Right ventricle myocardium inferior (tissue), 1 donor: Measurements from ENCODE around the gene RHBDF2. TPM values are rescaled to one million over a fixed set of nuclear protein-coding genes. Genes with fewer than 3 reads are reported as not detected.
A peak's percentile ranks its signal among the peaks of the same experiment; 100 is the strongest.

ENCODE experiments used
- ATAC-seq: fragments of 200-7000 bp; cut with Tn5 transposase; one replicate; pipeline ENCODE4 v1.9.1; 2020; ENCODE audit warnings: mild to moderate bottlenecking, moderate library complexity
- DNase-seq: peaks from one replicate; pipeline ENCODE4 v3.0.0; 2021; ENCODE audit errors: missing footprints
- intact Hi-C: fragments of 100-400 bp; cut with DNase I; formaldehyde crosslinking; loops from one replicate; pipeline ENCODE4 v1.11.0; 2022
- total RNA-seq: library from RNA; stranded (reverse); fragmentation: NEBNext Ultra II Directional; extraction: Animal tissue kit (Norgen Biotek cat#: 25700); gene quantifications from one replicate; pipeline ENCODE4 v1.2.1, GENCODE V29; 2021
- donor health status: DM: no; HTN: yes; CAD: no; lungs with severe emphysema.

Gene RHBDF2
- total RNA-seq, 1 donor from 2014 or later = 17.9 TPM

DNA sequence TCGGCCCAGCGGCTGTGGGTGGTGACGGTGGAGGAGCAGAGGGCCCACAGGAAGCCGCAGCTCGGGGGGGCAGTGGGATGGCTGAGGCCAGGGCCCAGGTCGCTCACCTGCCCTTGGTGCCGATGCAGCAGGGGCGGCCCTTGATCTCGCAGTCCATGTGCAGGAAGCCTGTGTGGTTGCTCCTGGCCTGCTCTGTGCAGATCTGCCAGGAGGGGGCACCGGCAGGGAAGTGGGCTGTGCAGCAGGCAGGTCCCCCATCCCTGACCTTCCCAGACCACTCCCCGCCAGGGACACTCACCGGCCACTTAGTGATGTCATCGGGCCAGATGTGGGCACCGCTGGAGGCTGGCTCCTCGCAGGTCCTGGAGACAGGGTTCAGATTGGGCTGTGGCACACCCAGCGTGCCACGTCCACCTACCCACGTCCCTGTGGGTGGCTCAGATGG lies 27.7 kb downstream of the RHBDF2 start:
- ATAC-seq = no peak
- intact Hi-C loops = no loop called here
- peak; percentile 68 for DNase-seq

DNA sequence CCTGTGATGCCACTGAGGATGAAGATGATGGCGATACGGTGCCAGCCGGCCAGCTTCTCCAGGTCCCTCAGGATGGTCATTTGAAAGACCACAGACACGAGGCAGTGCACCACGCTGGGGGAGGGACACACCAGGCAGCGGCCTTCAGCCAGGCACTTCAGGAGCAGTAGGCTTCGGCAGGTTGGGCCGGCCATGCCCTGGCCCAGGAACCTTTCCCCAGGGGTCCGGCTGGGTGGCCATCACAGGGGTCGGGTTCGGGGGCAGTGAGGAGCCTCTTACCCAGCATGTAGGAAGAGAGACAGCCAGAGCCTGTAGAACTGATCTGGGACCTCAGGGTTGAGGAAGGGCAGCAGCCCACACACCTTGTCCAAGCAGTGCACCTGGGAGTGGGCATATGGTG lies 28.5 kb downstream of the RHBDF2 start:
- ATAC-seq (no peak), DNase-seq (peak; percentile 6)
- intact Hi-C loops = no loop called here

DNA sequence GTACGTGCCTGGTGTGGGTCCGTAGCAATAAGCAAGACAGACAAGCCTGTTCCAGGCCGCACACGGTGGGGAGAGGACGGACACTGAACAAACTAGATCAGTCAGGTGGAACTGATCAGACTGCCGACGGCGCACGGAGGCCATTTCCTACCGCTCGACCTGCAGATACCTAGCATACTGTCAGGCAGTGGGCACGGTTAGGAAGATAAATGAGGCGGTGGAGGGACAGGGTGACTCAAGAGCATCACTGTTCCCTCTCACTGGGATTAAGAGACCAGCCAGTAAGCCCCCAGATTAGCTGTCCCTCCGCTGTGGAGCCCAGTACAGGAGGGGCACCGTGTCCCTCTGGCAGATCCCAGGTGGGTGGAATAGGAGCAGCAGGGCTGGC lies 29.0 kb downstream of the RHBDF2 start:
- ATAC-seq = no peak
- intact Hi-C loops = no loop called here

DNA sequence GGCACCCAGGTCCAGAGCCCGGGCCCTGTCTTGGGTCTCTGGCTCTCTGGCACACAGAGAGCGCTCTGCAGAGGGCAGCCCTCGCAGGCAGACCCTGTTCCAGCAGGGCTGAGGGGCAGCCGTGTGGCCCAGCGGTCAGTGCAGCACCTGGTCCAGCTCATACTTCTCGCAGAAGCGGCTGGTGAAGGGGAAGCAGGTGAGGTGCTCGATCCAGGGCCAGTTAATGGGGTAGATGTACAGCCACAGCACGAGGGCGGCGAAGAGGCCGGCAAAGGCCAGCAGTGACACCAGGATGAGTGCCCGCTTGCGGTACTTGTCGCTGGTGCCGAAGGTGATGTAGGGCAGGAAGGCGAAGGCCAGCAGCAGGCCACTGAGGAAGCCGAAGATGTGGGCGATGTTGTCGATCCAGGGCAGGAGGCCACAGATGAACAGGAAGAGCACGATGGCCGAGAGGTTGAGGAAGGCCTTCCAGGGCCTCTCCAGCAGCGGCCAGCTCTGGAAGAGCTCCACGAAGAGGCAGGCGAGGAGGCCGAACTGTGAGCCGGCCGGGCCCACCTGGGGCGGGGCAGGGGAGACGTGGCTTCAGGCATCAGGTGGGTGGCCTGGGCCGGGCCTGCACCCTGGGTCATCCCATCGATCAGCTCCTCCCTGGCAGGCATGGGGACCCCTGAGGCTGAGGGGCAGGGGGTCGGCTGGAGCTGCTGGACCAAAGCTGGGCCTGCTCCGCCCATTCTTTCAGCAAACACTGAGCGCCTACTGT lies 29.5 kb downstream of the RHBDF2 start:
- intact Hi-C loops = no loop called here
- ATAC-seq = no peak
- peak; percentile 51 for DNase-seq

More for the DNA sequence above, 29.0 kb downstream of the RHBDF2 start:
- peak; percentile 33 for DNase-seq

DNA sequence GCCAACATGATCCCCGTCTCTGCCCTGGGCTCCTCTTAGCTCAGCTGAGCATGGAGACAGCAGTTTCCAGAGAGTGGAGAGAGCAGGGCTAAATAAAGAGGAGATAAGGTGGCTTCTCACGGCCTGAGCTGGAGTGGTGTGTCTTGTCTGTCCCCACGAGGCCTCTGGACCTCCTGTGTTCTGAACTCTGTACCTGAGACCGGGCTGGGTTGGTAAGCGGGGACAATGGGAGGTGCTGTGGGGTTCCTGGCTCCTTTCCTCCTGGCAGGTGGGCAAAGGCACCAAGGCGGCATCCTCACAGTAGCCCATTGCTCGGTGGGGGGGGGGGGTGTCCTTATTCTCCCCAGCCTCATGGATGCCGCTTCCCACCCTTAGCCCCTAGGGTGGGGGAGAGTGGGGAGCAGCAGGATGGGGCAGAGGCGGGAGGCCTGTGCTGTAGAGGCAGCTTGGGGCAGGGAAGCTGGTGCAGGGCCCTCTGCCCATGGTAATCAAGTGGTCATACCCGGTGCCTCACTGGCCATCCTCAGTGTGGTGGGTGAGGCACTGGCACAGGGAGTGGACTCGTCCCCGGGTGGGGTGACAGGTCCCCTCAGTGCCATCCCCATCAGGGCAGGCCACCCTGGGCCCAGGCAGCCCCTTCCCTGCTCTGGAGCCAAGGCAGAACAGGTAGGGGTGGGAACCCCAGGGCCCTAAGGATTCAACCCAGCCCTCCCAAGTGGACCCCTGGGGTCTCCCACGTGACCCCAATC lies 31.1 kb downstream of the RHBDF2 start:
- DNase-seq (peak; percentile 31), ATAC-seq (peak; percentile 10)
- intact Hi-C loops = no loop called here

DNA sequence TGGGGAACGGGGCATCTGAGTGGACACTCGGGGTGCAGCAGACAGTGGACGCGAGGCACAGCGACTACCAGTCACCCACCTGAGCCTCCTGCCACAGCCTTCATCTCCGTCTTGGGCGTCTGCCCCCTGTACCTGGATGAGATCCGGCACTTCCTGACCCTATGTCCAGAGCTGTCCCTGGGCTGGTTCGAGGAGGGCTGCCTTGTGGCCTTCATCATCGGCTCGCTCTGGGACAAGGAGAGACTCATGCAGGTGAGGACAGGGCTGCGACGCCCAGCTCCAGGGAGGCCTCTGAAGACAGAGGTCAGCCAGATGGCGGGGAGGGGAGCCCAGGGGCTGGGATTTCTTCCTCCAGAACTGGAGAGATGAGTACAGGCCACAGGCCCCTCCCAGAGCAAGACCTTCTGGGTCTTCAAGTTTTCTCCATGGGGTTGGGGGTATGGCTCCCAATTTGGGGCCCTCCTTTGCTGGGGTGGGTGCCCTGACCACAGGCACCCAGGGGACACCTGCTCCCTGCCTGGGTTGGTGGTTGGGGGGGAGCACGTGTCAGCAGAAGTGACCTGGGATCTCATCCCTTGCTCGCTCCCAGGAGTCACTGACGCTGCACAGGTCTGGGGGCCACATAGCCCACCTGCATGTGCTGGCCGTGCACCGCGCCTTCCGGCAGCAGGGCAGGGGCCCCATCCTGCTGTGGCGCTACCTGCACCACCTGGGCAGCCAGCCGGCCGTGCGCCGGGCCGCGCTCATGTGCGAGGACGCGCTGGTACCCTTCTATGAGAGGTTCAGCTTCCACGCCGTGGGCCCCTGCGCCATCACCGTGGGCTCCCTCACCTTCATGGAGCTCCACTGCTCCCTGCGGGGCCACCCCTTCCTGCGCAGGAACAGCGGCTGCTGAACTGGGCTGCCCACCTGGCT lies 31.9 kb downstream of the RHBDF2 start:
- intact Hi-C loops = no loop called here
- peak; percentile 63 for DNase-seq
- no peak for ATAC-seq

DNA sequence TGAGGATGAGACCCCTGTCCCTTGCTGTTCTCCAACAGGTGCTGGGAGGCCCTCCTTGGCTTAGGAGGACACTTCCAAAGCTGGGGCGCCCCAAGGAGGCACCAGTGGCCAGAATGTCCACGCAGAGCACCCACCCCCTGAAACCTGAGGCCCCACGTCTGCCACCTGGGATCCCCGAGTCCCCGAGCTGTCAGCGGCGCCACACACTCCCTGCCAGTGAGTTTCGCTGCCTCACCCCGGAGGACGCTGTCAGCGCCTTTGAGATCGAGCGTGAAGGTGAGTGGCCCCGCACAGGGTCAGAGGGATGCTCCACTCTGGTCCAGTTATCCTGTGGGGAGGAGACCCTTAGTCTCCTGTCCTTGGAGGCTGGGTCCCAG lies 32.6 kb downstream of the RHBDF2 start:
- DNase-seq = peak; percentile 35
- ATAC-seq = no peak
- intact Hi-C loops = no loop called here

DNA sequence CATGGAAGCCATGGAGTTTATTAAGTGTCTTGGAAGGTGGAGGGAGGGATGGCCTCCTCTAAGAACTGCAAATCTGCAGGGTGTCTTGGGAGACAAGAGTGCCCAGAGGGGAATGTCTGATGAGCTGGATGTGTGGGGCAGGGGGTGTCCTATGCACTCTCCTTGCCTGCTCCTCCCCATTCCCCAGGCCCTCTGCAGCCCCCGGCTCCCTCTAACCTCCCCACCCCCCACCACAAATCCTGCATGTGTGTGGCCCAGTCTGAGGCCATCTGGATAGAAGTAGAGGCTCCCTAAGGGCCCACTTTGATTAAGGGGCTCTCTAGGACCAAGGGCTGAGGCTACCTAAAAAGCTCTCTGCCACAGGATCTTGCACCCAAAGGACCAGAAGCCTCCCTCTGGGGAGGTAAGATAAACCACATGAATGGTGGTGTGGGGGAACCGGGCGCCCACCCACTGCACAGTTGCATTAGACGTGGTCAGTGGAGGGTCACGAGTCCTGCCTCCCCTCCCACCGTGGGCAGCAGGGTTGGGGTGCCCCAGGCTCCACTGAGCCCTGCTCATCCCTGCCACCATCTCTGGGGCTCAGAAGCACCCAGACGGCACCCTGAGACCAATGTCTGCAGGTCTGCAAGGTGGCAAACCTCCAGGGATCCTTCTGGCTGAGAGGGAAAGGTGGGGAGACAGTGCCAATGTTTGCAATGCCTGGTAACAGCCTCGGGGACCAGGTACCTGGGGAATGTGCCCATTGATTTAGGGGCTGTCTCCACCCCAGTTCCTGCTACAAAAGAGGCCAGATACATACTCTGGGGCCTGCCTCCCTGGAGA lies 33.2 kb downstream of the RHBDF2 start:
- peak; percentile 16 for DNase-seq
- intact Hi-C loops = no loop called here

DNA sequence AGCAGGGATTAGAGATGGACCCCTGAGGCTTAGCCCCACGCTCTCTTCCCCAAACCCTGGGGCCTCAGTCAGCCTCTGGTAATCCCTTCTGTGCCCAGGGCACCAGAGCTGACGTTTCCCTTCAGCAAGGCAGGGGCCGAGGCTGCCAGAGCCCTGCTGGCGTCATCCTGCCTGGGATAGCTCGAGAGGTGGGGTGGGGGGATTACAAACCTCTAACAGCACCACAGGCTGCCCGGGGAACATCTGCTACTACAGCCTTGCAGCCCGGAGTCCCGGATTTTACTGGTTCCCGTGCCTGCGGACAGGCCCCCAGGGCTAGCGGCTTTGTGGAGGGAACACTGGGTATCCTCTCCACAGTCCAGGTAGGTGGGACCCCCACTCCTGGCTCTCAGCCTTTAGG lies 33.9 kb downstream of the RHBDF2 start, which contains the start of gene AANAT:
AANAT (plus strand) TSS at position 238 of the 400 bp plus-strand sequence. CDS start 1,144 bp downstream, outside the sequence.
- ATAC-seq (no peak), DNase-seq (peak; percentile 51)
- intact Hi-C loops = no loop called here

More for the DNA sequence above, 33.2 kb downstream of the RHBDF2 start:
- no peak for ATAC-seq

DNA sequence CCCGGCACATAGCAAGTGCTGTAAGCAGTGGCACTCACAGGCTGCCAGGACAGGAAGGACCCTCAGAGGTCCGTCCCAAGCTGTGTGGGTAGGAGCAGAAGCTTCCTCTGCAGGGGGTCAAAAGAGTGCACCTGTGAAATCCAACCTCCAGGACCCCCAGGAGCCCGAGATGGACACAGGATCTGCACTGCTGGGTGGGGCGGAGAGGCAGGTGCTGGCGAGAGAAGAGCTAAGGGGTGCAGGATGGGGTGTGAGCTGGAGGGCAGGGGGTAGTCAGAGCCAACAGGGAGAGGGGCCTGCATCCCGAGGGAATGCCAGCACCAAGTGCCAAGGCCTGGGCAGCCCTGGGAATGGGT lies 34.5 kb downstream of the RHBDF2 start:
- ATAC-seq = no peak
- intact Hi-C loops = loop anchor here (1.0 kb wide), 1 partner anchor 40 kb away; no protein-coding TSS in a partner anchor
- peak; percentile 53 for DNase-seq

DNA sequence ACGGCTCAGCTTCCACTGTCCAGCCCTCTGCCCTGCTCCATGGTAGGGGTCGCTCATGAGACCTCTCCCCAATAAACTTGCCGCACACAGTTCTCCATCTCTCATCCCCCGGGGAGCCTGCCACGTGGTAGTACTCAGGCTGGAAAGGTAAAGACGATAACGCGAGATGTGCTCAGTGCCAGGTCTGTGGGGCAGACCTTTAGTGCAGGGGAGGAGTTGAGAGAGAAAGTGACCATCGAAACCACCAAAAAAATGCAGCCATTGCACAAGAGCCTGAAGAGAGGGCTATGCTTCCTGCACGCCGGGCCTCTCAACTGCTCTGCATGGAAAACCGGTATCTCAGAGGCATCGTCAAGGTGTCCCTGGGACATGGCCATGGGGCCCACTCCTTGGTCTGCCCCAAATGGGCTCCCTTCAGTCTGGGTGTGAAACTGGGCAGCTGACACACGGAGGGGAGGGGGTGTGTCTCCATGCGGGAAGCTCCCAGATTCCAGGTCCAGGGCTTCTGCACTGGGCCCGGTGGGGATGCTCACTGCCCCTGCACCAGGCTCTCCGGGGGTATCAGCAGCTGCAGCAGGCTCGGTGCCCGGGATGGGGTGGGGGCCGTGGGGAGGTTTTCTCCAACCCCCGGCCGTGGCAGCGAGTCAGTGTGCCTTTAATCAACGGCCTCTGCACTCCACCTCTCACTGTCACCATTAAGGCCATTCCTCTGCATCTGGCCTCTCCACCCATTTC lies 38.5 kb downstream of the RHBDF2 start:
- DNase-seq (peak; percentile 37), ATAC-seq (no peak)
- intact Hi-C loops = no loop called here

DNA sequence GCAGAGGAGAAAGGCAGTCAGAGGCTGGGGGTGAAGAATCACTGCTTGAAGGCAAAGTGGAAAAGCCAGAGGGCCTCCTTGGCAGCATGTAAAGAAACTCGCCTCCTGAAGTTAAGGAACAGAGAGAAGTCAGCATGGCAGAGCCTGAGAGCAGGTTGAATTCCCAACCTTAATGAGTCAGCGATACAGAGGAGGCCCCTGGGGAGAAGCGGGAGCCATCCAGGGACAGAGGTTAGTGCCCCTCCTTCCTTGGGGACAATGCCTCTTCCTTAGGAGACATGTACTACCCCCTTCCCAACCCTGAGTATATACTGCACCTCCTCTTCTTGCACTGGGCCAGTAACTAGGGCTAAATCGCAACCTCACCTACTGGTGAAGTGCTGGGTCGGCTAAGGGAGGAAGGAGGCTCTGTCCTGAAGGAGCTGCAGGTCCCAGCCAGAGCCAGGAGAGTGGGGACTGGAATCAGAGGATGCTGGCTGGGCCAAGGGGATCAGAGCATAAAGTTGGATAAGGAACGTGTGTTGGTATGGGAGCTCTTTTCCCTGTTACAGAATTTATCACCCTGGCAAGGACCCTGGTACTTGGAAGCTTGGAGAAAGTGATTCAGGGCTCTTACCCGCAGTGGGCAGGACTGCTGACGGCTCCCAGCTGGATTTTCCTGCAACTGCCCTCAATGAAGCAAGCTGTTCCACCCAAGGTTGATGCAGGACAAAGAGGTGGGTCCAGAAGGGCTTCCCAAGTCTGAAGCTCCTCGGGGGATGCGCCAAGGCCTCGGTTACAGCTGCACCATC lies 39.3 kb downstream of the RHBDF2 start:
- peak; percentile 37 for DNase-seq
- intact Hi-C loops = no loop called here
- ATAC-seq = no peak

DNA sequence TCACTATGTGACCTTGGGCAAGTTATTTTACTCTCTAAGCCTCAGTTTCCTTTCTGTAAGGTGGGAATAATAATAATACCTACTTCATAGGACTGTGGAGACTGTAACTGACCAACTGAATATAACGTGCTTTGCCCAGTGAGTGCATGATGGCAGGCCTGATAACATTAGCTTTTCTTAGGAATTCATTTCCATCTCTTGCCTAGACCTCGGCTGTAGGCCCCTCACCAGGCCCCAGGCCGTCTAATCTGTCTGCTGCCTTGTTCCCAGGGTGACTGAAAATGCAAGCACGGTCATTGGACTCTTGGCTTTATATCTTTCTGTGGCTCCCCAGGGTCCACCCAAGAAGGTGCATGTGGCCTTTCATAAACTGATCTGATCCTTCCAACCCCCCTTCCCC lies 41.5 kb downstream of the RHBDF2 start:
- ATAC-seq = no peak
- no peak for DNase-seq
- intact Hi-C loops = loop anchor here (2.0 to 10.0 kb wide), 2 partner anchors 53 to 155 kb away; partner anchors contain the start of gene QRICH2

DNA sequence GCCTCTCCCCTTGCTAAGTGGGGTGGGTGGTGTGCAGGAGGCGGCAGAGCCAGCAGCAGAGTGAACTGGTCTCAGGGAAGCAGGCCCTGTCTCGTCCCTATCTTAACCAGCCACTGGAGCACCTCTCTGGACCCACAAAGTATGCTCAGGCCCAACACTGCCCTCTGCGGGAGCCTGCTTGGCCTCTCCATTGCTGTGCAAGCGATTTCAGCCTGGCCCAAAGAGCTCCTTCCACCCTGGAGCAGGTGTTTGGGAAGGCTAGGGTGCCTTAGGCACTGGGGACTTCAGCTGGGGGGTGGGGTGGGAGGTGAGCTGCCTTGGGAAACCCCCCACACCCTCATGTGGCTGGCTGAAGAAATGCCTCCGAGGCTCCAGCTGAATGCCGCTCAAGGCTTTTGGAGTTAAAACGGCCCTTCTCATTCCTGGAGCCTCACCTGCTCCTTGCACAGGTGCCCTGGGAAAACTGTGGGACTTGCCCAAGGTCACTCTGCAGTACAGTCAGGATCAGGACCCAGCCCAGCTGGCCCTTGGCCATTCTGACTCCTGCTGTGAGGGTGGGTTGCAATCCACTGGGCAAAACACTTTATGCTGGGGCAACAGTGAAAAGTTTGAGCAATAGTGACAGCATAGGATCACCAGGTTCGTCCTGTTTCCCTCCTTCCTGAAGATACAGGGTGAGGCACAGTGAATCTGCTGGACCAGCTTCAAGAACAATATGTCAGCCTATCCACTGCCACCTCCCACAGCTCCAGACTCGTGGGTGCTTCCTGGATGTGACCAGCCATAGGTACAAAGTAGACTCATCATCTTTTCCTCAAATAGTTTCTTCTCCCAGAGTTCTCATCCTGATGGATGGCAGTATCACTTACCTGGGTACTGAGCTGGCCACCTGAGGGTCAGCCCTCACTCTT lies 42.4 kb downstream of the RHBDF2 start:
- peak; percentile 80 for ATAC-seq
- intact Hi-C loops = loop anchor here (2.0 to 10.0 kb wide), 2 partner anchors 52 to 154 kb away; partner anchors contain the start of gene QRICH2
- DNase-seq = peak; percentile 65

DNA sequence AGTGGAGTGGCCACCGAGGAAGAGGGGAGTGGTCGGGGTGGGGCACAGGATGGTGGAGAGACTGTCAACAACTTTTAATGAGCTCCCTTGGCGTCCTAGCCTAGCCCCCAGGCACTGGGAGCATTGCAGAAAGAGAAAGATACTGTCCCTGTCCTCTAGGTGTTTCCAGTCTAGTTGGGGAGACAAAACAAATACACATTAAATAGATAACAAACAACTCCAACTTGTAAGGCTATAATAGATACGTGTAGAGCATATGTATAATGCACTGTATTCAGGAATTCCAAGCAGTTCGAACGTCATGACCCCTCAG lies 47.8 kb downstream of the RHBDF2 start:
- ATAC-seq (no peak), DNase-seq (no peak)
- intact Hi-C loops = loop anchor here (10.0 kb wide), 1 partner anchor 149 kb away; the partner anchor contains the start of gene QRICH2
